Peyer's patch (tissue), 4 donors: ENCODE data around the gene ZCCHC14.

ENCODE experiments used
- CTCF ChIP-seq, 6 experiments: fragments of 450-650 bp in 4 of 6; fragments of 200-600 bp in 2 of 6; sonication (generic) in 1 of 6; IDR thresholded peaks; one replicate each; pipeline ENCODE4 v1.5.1; 2017 to 2019; ENCODE audit warnings: antibody characterized with exemption in 6 of 6, mild to moderate bottlenecking in 3 of 6, moderate library complexity in 1 of 6
- POLR2A ChIP-seq, 2 donors: fragments of 450-650 bp; IDR thresholded peaks; one replicate each; pipeline ENCODE4 v1.5.1; 2017; ENCODE audit warnings: antibody characterized with exemption in 2 of 2, mild to moderate bottlenecking in 2 of 2, moderate library complexity in 2 of 2

DNA sequence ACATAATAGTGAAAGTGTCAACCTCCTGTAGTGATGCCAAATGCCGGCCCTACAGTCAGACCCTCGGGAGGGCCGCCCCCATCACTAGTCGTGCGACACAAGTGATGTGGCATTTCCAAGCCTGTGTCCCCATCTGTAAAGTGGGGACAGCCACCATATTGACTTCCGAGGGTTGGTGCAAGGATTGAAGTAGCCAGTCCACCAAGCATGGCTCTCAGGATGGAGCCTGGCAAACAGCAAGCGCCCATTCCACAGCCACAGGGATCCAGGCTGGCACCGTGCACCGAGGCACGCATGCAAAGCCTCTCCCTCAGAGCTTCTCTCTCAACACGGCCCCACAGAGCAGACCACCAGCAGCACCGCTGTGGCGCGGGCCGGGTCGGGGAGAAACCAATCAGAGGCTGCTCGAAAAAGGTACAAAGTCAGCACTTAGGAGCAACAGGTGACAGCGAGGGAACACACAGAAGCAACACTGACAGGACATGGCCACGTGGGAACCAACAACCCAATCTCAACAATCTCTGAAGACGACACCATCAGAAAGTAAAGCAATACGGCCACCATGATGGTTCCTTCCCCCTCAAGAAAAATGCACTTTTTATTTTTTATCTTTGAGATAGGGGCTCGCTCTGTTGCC lies 20.6 kb downstream of the ZCCHC14 start:
- no peak for TF ChIP-seq CTCF (IDR thresholded peaks at IDR 0.05)
- no peak for TF ChIP-seq POLR2A (IDR thresholded peaks at IDR 0.05)
